Adipocyte (in vitro differentiated cells): ENCODE measurements around the gene OLIG3.

Experiments
- DNase-seq: peaks from one replicate; pipeline ENCODE4 v3.0.0-alpha.2; 2015; ENCODE audit warnings: low read depth
- H3K27me3 ChIP-seq: replicated peaks from 2 replicates; pipeline ENCODE4 v1.7.0; 2013; ENCODE audit warnings: mild to moderate bottlenecking, low read length, moderate library complexity; ENCODE audit not compliant: control insufficient read depth, insufficient read depth
- H3K36me3 ChIP-seq: 2 replicates; pipeline ENCODE4 v1.7.0; 2013; ENCODE audit warnings: low read length, mild to moderate bottlenecking, moderate library complexity; ENCODE audit not compliant: control insufficient read depth, insufficient read depth, severe bottlenecking
- H3K4me1 ChIP-seq: 2 replicates; pipeline ENCODE4 v1.7.0; 2013; ENCODE audit warnings: mild to moderate bottlenecking, low read length, moderate library complexity; ENCODE audit not compliant: control insufficient read depth, insufficient read depth
- H3K4me3 ChIP-seq: 2 replicates; pipeline ENCODE4 v1.7.0; 2013; ENCODE audit warnings: mild to moderate bottlenecking, low read length, moderate library complexity
- H3K9ac ChIP-seq: 2 replicates; pipeline ENCODE4 v1.7.0; 2013; ENCODE audit warnings: mild to moderate bottlenecking, low read length, moderate library complexity
- H3K9me3 ChIP-seq: 2 replicates; pipeline ENCODE4 v1.7.0; 2013; ENCODE audit warnings: mild to moderate bottlenecking, low read length, moderate library complexity; ENCODE audit not compliant: control insufficient read depth

OLIG3 gene

DNA sequence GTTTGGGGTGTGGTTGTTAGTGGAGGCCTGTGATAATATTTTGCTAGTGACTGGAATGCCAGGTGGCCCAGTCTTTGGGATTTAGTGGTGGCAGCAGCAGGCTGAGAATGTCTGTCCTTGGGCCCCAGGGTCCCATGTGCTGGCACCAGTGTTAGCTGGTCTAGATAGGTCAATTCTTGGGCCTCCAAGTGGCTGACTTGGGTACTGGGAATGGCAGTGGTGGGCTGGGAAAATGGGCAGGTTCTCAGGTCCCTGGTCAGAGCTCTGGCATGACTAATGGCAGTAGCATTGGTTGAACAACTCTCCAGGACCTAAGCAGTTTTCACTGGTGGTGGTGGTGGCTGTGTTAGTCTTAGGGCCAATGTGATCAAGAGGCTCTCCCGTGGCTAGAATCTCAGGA lies 50.3 kb downstream of the OLIG3 start:
- Histone ChIP-seq H3K27me3 (no peaks in the 10 kb centered on the region), H3K9me3 (peaks cover 5% of the 10 kb centered on the region), H3K36me3 (no peaks in the 10 kb centered on the region), H3K4me3 (no peak overlapping the region), H3K4me1 (no peaks in the 10 kb centered on the region), H3K9ac (no peak overlapping the region)
- DNase-seq, result no peak
